ENCODE measurements around the gene RTCA.

DNA sequence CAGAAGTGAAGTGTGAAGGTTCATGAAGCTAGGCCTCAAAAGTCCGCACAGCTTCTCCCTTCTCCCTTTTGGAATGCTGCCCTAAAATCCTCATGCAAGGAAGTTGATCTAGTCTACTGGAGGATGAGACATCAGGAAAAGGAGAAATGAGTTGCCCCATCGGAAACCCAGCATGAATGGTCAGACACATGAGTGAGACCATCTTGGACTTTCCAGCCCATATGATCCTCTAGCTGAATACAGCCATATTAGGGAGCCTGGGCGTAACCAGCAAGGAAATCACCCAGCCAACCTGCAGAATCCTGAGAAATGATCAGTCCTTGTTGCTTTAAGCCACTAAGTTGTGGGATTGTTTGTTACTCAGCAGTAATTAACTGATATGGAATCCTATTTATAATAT, 28.9 kb upstream of the RTCA start:
- TF ChIP-seq, protein P1, sequence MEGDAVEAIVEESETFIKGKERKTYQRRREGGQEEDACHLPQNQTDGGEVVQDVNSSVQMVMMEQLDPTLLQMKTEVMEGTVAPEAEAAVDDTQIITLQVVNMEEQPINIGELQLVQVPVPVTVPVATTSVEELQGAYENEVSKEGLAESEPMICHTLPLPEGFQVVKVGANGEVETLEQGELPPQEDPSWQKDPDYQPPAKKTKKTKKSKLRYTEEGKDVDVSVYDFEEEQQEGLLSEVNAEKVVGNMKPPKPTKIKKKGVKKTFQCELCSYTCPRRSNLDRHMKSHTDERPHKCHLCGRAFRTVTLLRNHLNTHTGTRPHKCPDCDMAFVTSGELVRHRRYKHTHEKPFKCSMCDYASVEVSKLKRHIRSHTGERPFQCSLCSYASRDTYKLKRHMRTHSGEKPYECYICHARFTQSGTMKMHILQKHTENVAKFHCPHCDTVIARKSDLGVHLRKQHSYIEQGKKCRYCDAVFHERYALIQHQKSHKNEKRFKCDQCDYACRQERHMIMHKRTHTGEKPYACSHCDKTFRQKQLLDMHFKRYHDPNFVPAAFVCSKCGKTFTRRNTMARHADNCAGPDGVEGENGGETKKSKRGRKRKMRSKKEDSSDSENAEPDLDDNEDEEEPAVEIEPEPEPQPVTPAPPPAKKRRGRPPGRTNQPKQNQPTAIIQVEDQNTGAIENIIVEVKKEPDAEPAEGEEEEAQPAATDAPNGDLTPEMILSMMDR (IDR thresholded peaks at IDR 0.05; ENCODE audit: insufficient read depth, low read length): no peak
- no peak for TF ChIP-seq POLR2AphosphoS5 (IDR thresholded peaks at IDR 0.05; ENCODE audit: low read depth)
- no peak for TF ChIP-seq GABPA (IDR thresholded peaks at IDR 0.05; ENCODE audit: low read depth)

Data from HL-60 (cell line).